B cell (primary cell): Measurements from ENCODE around the gene PRKCB. TPM values are rescaled to one million over a fixed set of nuclear protein-coding genes. Genes with fewer than 3 reads are reported as not detected.

Experiments used
- ATAC-seq: fragments of 200-7000 bp; cut with Tn5 transposase; one replicate; pipeline ENCODE4 v1.10.0; 2021; ENCODE audit warnings: low read depth, mild to moderate bottlenecking, moderate number of reproducible peaks, moderate library complexity
- CTCF ChIA-PET: fragments of 350-600 bp; sonication (Branson Sonifier 250); formaldehyde crosslinking; loops from one replicate; lab custom pipeline; 2021; ENCODE audit warnings: antibody characterized with exemption, inconsistent platforms; lab: Charles Lee
- POLR2A ChIA-PET: fragments of 350-600 bp; sonication (Branson Sonifier 250); formaldehyde crosslinking; loops from one replicate; lab custom pipeline; 2021; ENCODE audit warnings: antibody characterized with exemption; lab: Charles Lee
- DNase-seq: peaks from one replicate; pipeline ENCODE4 v3.0.0; 2013
- H2AFZ ChIP-seq: 2 replicates; pipeline ENCODE4 v1.6.1; 2012; ENCODE audit warnings: mild to moderate bottlenecking, low read depth, low read length; ENCODE audit not compliant: insufficient read depth, poor library complexity, severe bottlenecking
- H3K27ac ChIP-seq, 2 donors: 1 replicate in 1 of 2; 2 replicates in 1 of 2; pipeline ENCODE4 v1.5.1; 2012 to 2013; ENCODE audit warnings: low read length in 2 of 2, mild to moderate bottlenecking in 2 of 2, moderate library complexity in 1 of 2
- H3K27me3 ChIP-seq, 4 experiments: fragments of 200-600 bp in 1 of 4; sonication (generic) in 1 of 4; replicated peaks in 1 of 4; 1 replicate in 2 of 4; 2 replicates in 2 of 4; pipeline versions ENCODE4 v1.6.1 to v1.7.0; 2013 to 2016; ENCODE audit warnings: low read length in 3 of 4, mild to moderate bottlenecking in 2 of 4, mixed read lengths in 1 of 4, moderate library complexity in 1 of 4; ENCODE audit not compliant: insufficient read depth in 4 of 4, control insufficient read depth in 3 of 4; ENCODE audit errors: control extremely low read depth in 1 of 4
- H3K36me3 ChIP-seq, 2 experiments: replicated peaks in 1 of 2; 1 replicate in 1 of 2; 2 replicates in 1 of 2; pipeline versions ENCODE4 v1.6.1 to v1.7.1; 2013; ENCODE audit warnings: low read length in 1 of 2; ENCODE audit not compliant: insufficient read depth in 2 of 2, control insufficient read depth in 1 of 2; ENCODE audit errors: control extremely low read depth in 1 of 2, extremely low read depth in 1 of 2
- H3K4me1 ChIP-seq, 2 donors: fragments of 200-600 bp in 1 of 2; sonication (generic) in 1 of 2; 1 replicate in 1 of 2; 2 replicates in 1 of 2; pipeline versions ENCODE4 v1.5.1 to v1.6.1; 2013 to 2017; ENCODE audit warnings: low read length in 2 of 2; ENCODE audit not compliant: control insufficient read depth in 2 of 2, insufficient read depth in 2 of 2
- H3K4me2 ChIP-seq: replicated peaks from 2 replicates; pipeline ENCODE3; 2012; ENCODE audit warnings: mild to moderate bottlenecking, low read depth, low read length; ENCODE audit not compliant: poor library complexity, severe bottlenecking
- H3K4me3 ChIP-seq, 5 experiments: fragments of 200-600 bp in 1 of 5; sonication (generic) in 1 of 5; 1 replicate in 3 of 5; 2 replicates in 2 of 5; pipeline versions ENCODE4 v1.5.1 to v1.7.0; 2011 to 2016; ENCODE audit warnings: low read length in 4 of 5, mild to moderate bottlenecking in 4 of 5, low read depth in 2 of 5, control low read depth in 1 of 5, moderate library complexity in 1 of 5; ENCODE audit not compliant: insufficient read depth in 1 of 5; ENCODE audit errors: control extremely low read depth in 1 of 5, extremely low read depth in 1 of 5
- H3K79me2 ChIP-seq: fragments of 200-600 bp; sonication (generic); one replicate; pipeline ENCODE4 v1.6.0; 2016; ENCODE audit warnings: low read length; ENCODE audit not compliant: control insufficient read depth, insufficient read depth
- H3K9ac ChIP-seq: fragments of 200-600 bp; sonication (generic); 2 replicates; pipeline ENCODE4 v1.6.1; 2017; ENCODE audit warnings: mild to moderate bottlenecking, low read length, moderate library complexity
- H3K9me3 ChIP-seq, 3 donors: one replicate each; pipeline versions ENCODE4 v1.6.1 to v1.7.1; 2013; ENCODE audit warnings: low read length in 2 of 3; ENCODE audit not compliant: control insufficient read depth in 2 of 3, insufficient read depth in 1 of 3; ENCODE audit errors: control extremely low read depth in 1 of 3
- H4K20me1 ChIP-seq: 2 replicates; pipeline ENCODE4 v1.6.0; 2012; ENCODE audit warnings: mild to moderate bottlenecking, low read length; ENCODE audit not compliant: insufficient read depth, control insufficient read depth, poor library complexity, severe bottlenecking
- H3K27ac Mint-ChIP-seq: one replicate; pipeline ENCODE4 v1.8.0; 2021; ENCODE audit warnings: mixed read lengths
- H3K27me3 Mint-ChIP-seq: one replicate; pipeline ENCODE4 v1.8.0; 2021; ENCODE audit warnings: mixed read lengths
- H3K4me1 Mint-ChIP-seq: one replicate; pipeline ENCODE4 v1.8.0; 2021; ENCODE audit warnings: mixed read lengths
- H3K4me3 Mint-ChIP-seq: one replicate; pipeline ENCODE4 v1.8.0; 2021; ENCODE audit warnings: mixed read lengths
- H3K9me3 Mint-ChIP-seq: one replicate; pipeline ENCODE4 v1.8.0; 2022; ENCODE audit warnings: mixed read lengths; ENCODE audit not compliant: insufficient read depth
- EZH2 ChIP-seq: IDR thresholded peaks from 2 replicates; pipeline ENCODE4 v1.6.1; 2012; ENCODE audit warnings: borderline replicate concordance, low read depth, mild to moderate bottlenecking, moderate library complexity, low read length; ENCODE audit not compliant: insufficient read depth, poor library complexity, severe bottlenecking
- WGBS: methylation state at CpG from one replicate; pipeline ENCODE4 v1.1.5; 2013; ENCODE audit warnings: missing lambda C conversion rate; ENCODE audit not compliant: insufficient coverage; 5-methylcytosine and 5-hydroxymethylcytosine counted together
- intact Hi-C: fragments of 100-400 bp; cut with micrococcal nuclease; formaldehyde crosslinking; loops from one replicate; pipeline ENCODE4 v1.10.0; 2022
- polyA plus RNA-seq: library from polyadenylated mRNA; depleted of rRNA; stranded (reverse); fragments of >200 nt; gene quantifications from 2 replicates; pipeline ENCODE4 v1.2.3, GENCODE V29; 2012
- total RNA-seq, 2 donors: library from RNA; stranded (reverse); fragments of 120-200 nt in 1 of 2; gene quantifications; 1 replicate in 1 of 2; 2 replicates in 1 of 2; pipeline versions ENCODE4 v1.2.3 to v1.2.4, GENCODE V29; 2013 to 2022
- TF ChIP-seq, protein P1 (sequence below): fragments of 200-600 bp; IDR thresholded peaks from one replicate; pipeline ENCODE4 v1.8.0; 2022; ENCODE audit warnings: antibody characterized with exemption, mild to moderate bottlenecking

The PRKCB gene
- total and polyA plus RNA-seq, 2 donors (not counting 1 experiment from before 2014, with no cell fraction given), result 106 to 373 TPM

DNA sequence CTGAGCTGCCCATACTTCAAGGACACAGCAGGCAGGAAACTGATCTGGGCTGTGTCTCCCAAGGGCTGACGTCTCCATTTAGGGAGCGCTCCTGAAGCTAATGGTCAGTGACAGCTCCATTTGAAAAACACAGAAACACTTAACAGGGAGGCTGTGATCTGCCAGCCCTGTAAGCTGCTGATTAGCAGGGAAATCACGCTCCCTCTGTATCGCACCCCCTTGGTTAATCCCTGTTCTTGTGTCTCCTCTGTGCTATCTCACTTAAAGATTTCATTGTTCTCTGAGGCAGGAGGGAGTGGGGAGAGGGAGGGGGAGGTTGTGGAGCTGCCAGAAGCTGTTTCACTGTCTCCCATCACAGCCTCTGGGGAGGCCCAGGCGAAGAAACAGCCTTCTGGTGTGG lies 372.9 kb downstream of the PRKCB start:
- Histone ChIP-seq H3K27me3 (no peaks in the 10 kb centered on the region), H2AFZ (no peak overlapping the region), H4K20me1 (peaks cover 30% of the 10 kb centered on the region), H3K9me3 (no peaks in the 10 kb centered on the region), H3K4me3 (no peak overlapping the region), H3K27ac (no peak overlapping the region), H3K9ac (no peak overlapping the region), H3K79me2 (no peaks in the 10 kb centered on the region), H3K4me2 (no peak overlapping the region), H3K36me3 (peaks cover 5 to 86% of the 10 kb centered on the region in 2 experiments), H3K4me1 (peaks cover 0 to 8% of the 10 kb centered on the region in 2 donors)
- Mint-ChIP-seq H3K4me1 (peaks cover 2% of the 10 kb centered on the region), H3K27ac (no peak overlapping the region), H3K9me3 (no peaks in the 10 kb centered on the region), H3K4me3 (no peak overlapping the region), H3K27me3 (no peaks in the 10 kb centered on the region)
- ATAC-seq (no peak), DNase-seq (no peak)
- TF ChIP-seq, protein P1, sequence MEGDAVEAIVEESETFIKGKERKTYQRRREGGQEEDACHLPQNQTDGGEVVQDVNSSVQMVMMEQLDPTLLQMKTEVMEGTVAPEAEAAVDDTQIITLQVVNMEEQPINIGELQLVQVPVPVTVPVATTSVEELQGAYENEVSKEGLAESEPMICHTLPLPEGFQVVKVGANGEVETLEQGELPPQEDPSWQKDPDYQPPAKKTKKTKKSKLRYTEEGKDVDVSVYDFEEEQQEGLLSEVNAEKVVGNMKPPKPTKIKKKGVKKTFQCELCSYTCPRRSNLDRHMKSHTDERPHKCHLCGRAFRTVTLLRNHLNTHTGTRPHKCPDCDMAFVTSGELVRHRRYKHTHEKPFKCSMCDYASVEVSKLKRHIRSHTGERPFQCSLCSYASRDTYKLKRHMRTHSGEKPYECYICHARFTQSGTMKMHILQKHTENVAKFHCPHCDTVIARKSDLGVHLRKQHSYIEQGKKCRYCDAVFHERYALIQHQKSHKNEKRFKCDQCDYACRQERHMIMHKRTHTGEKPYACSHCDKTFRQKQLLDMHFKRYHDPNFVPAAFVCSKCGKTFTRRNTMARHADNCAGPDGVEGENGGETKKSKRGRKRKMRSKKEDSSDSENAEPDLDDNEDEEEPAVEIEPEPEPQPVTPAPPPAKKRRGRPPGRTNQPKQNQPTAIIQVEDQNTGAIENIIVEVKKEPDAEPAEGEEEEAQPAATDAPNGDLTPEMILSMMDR, result no peak
- TF ChIP-seq EZH2, result no peak
- POLR2A ChIA-PET, result interaction anchor here (0.5 kb wide), 1 partner anchor 112 kb away, joined by 6 read pairs; no protein-coding TSS in a partner anchor
- CTCF ChIA-PET, result interaction anchor here (1.2 kb wide), 1 partner anchor 15 kb away, joined by 3 read pairs; no protein-coding TSS in a partner anchor
- intact Hi-C loops, result no loop called here
- 100% methylated on average over 3 of the region's 5 CpGs for WGBS

DNA sequence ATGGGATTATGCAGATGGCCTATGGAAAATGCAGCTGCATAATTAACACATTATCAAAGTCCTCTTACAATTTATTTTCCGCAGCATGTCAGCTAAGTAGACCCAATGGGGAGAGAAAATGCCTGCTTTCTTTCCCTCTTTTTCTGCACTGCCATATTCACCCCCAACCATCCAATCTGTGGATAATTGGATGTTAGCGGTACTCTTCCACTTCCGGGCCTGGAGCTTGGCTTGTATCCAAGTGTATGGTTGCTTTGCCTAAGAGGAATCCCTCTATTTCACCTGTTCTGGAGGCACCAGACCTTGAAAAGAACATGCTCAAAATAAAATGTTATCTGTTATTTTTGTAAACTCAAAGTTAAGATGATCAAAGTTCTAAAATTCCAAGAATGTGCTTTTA lies 379.2 kb downstream of the PRKCB start:
- ATAC-seq (no peak), DNase-seq (no peak)
- ChIA-PET POLR2A (no interaction called here), CTCF (no interaction called here)
- Histone ChIP-seq H3K36me3 (peaks cover 4 to 74% of the 10 kb centered on the region in 2 experiments), H3K79me2 (no peaks in the 10 kb centered on the region), H3K9me3 (no peaks in the 10 kb centered on the region), H3K27me3 (no peaks in the 10 kb centered on the region), H3K27ac (no peak overlapping the region), H3K4me1 (no peaks in the 10 kb centered on the region), H3K9ac (no peak overlapping the region), H3K4me2 (no peak overlapping the region), H2AFZ (no peak overlapping the region), H3K4me3 (no peak overlapping the region), H4K20me1 (peaks cover 10% of the 10 kb centered on the region)
- intact Hi-C loops, result no loop called here
- Mint-ChIP-seq H3K4me3 (no peak overlapping the region), H3K27ac (no peak overlapping the region), H3K9me3 (no peaks in the 10 kb centered on the region), H3K27me3 (no peaks in the 10 kb centered on the region), H3K4me1 (no peaks in the 10 kb centered on the region)
- no peak for TF ChIP-seq EZH2
- WGBS, result no CpG with 5 or more reads among the region's 3 CpGs
